Measurements from ENCODE around the gene B9D1. TPM values are rescaled to one million over a fixed set of nuclear protein-coding genes. Genes with fewer than 3 reads are reported as not detected.

B9D1 gene
- total RNA-seq, 1 donor from 2014 or later = 6.7 TPM

- Mint-ChIP-seq H3K9me3 (no peaks in the 10 kb centered on the region), H3K27me3 (no peaks in the 10 kb centered on the region), H3K4me1 (peaks cover 58% of the 10 kb centered on the region), H3K27ac (peak overlapping the region; percentile 72), H3K36me3 (ENCODE audit: low read depth) (peaks cover 3% of the 10 kb centered on the region), H3K4me3 (peak overlapping the region; percentile 62)
- no peak for TF ChIP-seq CTCF (IDR thresholded peaks at IDR 0.05)
- ATAC-seq (ENCODE audit: low read depth) (peak; percentile 72), DNase-seq (no peak)
- intact Hi-C loops (cut with micrococcal nuclease) = loop anchor here (10.0 kb wide), 1 partner anchor 1914 kb away; the partner anchor contains the start of gene MAP2K3
- ChIA-PET CTCF (interaction anchor here (0.8 to 1.5 kb wide), 3 partner anchors 8 to 77 kb away, joined by 3 to 4 read pairs (median 3); partner anchors contain the start of gene B9D1), POLR2A (no interaction called here)
These were observed 8.0 kb upstream of the B9D1 start for GRCh38 chr17:19370493-19370960.

GRCh38 chr17:19369846-19370492 lies 7.4 kb upstream of the B9D1 start:
- Mint-ChIP-seq H3K4me3 (peak overlapping the region; percentile 62), H3K27me3 (no peaks in the 10 kb centered on the region), H3K4me1 (peaks cover 57% of the 10 kb centered on the region), H3K27ac (peak overlapping the region; percentile 72), H3K9me3 (no peaks in the 10 kb centered on the region), H3K36me3 (ENCODE audit: low read depth) (peaks cover 3% of the 10 kb centered on the region)
- peak; percentile 40 for ATAC-seq (ENCODE audit: low read depth)
- intact Hi-C loops (cut with micrococcal nuclease) = loop anchor here (10.0 kb wide), 1 partner anchor 1915 kb away; the partner anchor contains the start of gene MAP2K3
- no peak for TF ChIP-seq CTCF (IDR thresholded peaks at IDR 0.05)
- POLR2A ChIA-PET = no interaction called here
- CTCF ChIA-PET = interaction anchor here (0.8 to 1.5 kb wide), 4 partner anchors 8 to 397 kb away, joined by 3 to 4 read pairs (median 3); partner anchors contain the start of gene B9D1
- no peak for DNase-seq

- intact Hi-C loops (cut with micrococcal nuclease) = no loop called here
- no peak overlapping the region for H3K4me3 Mint-ChIP-seq
- ChIA-PET POLR2A (no interaction called here), CTCF (interaction anchor here (0.8 to 1.5 kb wide), 2 partner anchors 31 to 397 kb away, joined by 3 to 4 read pairs; no protein-coding TSS in a partner anchor)
- no peak overlapping the region for H3K27ac Mint-ChIP-seq
- no peaks in the 10 kb centered on the region for H3K27me3 Mint-ChIP-seq
- H3K36me3 Mint-ChIP-seq (ENCODE audit: low read depth) = no peaks in the 10 kb centered on the region
- peaks cover 52% of the 10 kb centered on the region for H3K4me1 Mint-ChIP-seq
- no peak for TF ChIP-seq CTCF (IDR thresholded peaks at IDR 0.05)
- DNase-seq (no peak), ATAC-seq (ENCODE audit: low read depth) (no peak)
- no peaks in the 10 kb centered on the region for H3K9me3 Mint-ChIP-seq
These were observed 6.7 kb upstream of the B9D1 start for GRCh38 chr17:19369107-19369778.

GRCh38 chr17:19368229-19368628 lies 5.7 kb upstream of the B9D1 start:
- ChIA-PET POLR2A (no interaction called here), CTCF (no interaction called here)
- Mint-ChIP-seq H3K36me3 (ENCODE audit: low read depth) (no peaks in the 10 kb centered on the region), H3K4me3 (no peak overlapping the region), H3K27me3 (no peaks in the 10 kb centered on the region), H3K9me3 (no peaks in the 10 kb centered on the region), H3K4me1 (peaks cover 50% of the 10 kb centered on the region), H3K27ac (no peak overlapping the region)
- intact Hi-C loops (cut with micrococcal nuclease) = no loop called here
- DNase-seq (no peak), ATAC-seq (ENCODE audit: low read depth) (no peak)
- no peak for TF ChIP-seq CTCF (IDR thresholded peaks at IDR 0.05)

GRCh38 chr17:19366637-19366972 lies 4.1 kb upstream of the B9D1 start:
- TF ChIP-seq CTCF (IDR thresholded peaks at IDR 0.05) = no peak
- no peaks in the 10 kb centered on the region for H3K9me3 Mint-ChIP-seq
- DNase-seq (no peak), ATAC-seq (ENCODE audit: low read depth) (no peak)
- H3K4me1 Mint-ChIP-seq = peaks cover 39% of the 10 kb centered on the region
- ChIA-PET POLR2A (no interaction called here), CTCF (interaction anchor here (1.2 to 4.5 kb wide), 3 partner anchors 81 to 400 kb away, joined by 3 to 19 read pairs (median 14); no protein-coding TSS in a partner anchor)
- no peak overlapping the region for H3K27ac Mint-ChIP-seq
- no peak overlapping the region for H3K4me3 Mint-ChIP-seq
- no peaks in the 10 kb centered on the region for H3K27me3 Mint-ChIP-seq
- intact Hi-C loops (cut with micrococcal nuclease) = no loop called here
- H3K36me3 Mint-ChIP-seq (ENCODE audit: low read depth) = no peaks in the 10 kb centered on the region
